AG09319 (cell line): ENCODE results near the gene FBXO10.

ENCODE experiments used
- DNase-seq: peaks from one replicate; pipeline ENCODE4 v3.0.0-alpha.2; 2010; ENCODE audit warnings: low read depth; ENCODE audit errors: extremely low read depth
- CTCF ChIP-seq: IDR thresholded peaks from 2 replicates; pipeline ENCODE4 v1.5.1; 2011; ENCODE audit warnings: low read depth, mild to moderate bottlenecking, inconsistent platforms, low read length, moderate library complexity

The FBXO10 gene

GRCh38 chr9:37504605-37505004 is 71.6 kb downstream of the FBXO10 start:
- DNase-seq, result no peak
- TF ChIP-seq CTCF, result no peak

- no peak for DNase-seq
- no peak for TF ChIP-seq CTCF
Measured at GRCh38 chr9:37503736-37504135, 72.4 kb downstream of the FBXO10 start.

GRCh38 chr9:37501957-37502596 is 74.1 kb downstream of the FBXO10 start:
- no peak for TF ChIP-seq CTCF
- no peak for DNase-seq

- TF ChIP-seq CTCF, result no peak
- DNase-seq, result no peak
Measured at GRCh38 chr9:37499297-37499696, 76.9 kb downstream of the FBXO10 start.

- DNase-seq, result no peak
- TF ChIP-seq CTCF, result no peak
Measured at GRCh38 chr9:37498457-37498856, 77.7 kb downstream of the FBXO10 start.

GRCh38 chr9:37497320-37497719 is 78.9 kb downstream of the FBXO10 start:
- no peak for TF ChIP-seq CTCF
- no peak for DNase-seq

GRCh38 chr9:37496020-37496419 is 80.2 kb downstream of the FBXO10 start:
- no peak for DNase-seq
- no peak for TF ChIP-seq CTCF
